ENCODE measurements around the gene ATAD5. TPM values are rescaled to one million over a fixed set of nuclear protein-coding genes. Genes with fewer than 3 reads are reported as not detected.

The ATAD5 gene
- total and polyA plus RNA-seq, 5 experiments from 2014 or later, result 0.95 to 5.9 (median 1.5) TPM

- H3K27ac Mint-ChIP-seq, result peak overlapping the region; percentile 88 to 98 (median 95)
- H3K4me1 Mint-ChIP-seq, result peaks cover 15 to 48% (median 37%) of the 10 kb centered on the region in 4 donors
- DNase-seq (peak in 4 of 10 donors; percentile 22 to 64 (median 24)), ATAC-seq (peak in 1 of 2 donors; percentile 7)
- no peaks in the 10 kb centered on the region for H3K27me3 Mint-ChIP-seq
- POLR2A ChIA-PET, result interaction anchor here (0.6 to 11.3 kb wide), 10 partner anchors 17 to 500 kb away, joined by 3 to 413 read pairs (median 4); partner anchors contain the start of gene GOSR1
- H3K36me3 Mint-ChIP-seq, result peaks cover 7 to 13% (median 13%) of the 10 kb centered on the region in 3 donors
- H3K9me3 Mint-ChIP-seq, result no peaks in the 10 kb centered on the region
- peak overlapping the region; percentile 86 to 100 (median 98) for H3K4me3 Mint-ChIP-seq
Measured at GRCh38 chr17:30824002-30824355, 7.8 kb upstream of the ATAD5 start.

GRCh38 chr17:30824356-30825145, 7.2 kb upstream of the ATAD5 start, which contains the start of gene CRLF3:
Gene CRLF3 (minus strand): TSS chr17:30824692. CDS start chr17:30824651, 41 bp downstream.
- Mint-ChIP-seq H3K27me3 (no peaks in the 10 kb centered on the region), H3K4me1 (peaks cover 15 to 42% (median 31%) of the 10 kb centered on the region in 4 donors), H3K9me3 (no peaks in the 10 kb centered on the region), H3K27ac (peak within 1 kb of the TSS; percentile 88 to 98 (median 95)), H3K4me3 (peak within 1 kb of the TSS; percentile 86 to 100 (median 98)), H3K36me3 (peaks cover 2 to 13% (median 11%) of the 10 kb centered on the region in 3 donors)
- peak; percentile 89 to 95 for ATAC-seq
- POLR2A ChIA-PET, result interaction anchor here (0.6 to 11.3 kb wide), 10 partner anchors 18 to 501 kb away, joined by 3 to 413 read pairs (median 4); partner anchors contain the start of gene GOSR1
- peak; percentile 86 to 94 (median 89) for DNase-seq

GRCh38 chr17:30827082-30827481, 4.7 kb upstream of the ATAD5 start:
- ATAC-seq, result no peak
- Mint-ChIP-seq H3K27ac (peak overlapping the region in 4 of 10 donors; percentile 17 to 79 (median 44)), H3K9me3 (no peaks in the 10 kb centered on the region), H3K27me3 (no peaks in the 10 kb centered on the region), H3K36me3 (peaks cover 0 to 9% (median 2%) of the 10 kb centered on the region in 3 donors), H3K4me1 (peaks cover 13 to 32% (median 26%) of the 10 kb centered on the region in 4 donors), H3K4me3 (peak overlapping the region in 1 of 10 donors; percentile 52)
- POLR2A ChIA-PET, result interaction anchor here (11.3 kb wide), 1 partner anchor 20 kb away, joined by 413 read pairs; no protein-coding TSS in a partner anchor
- no peak for DNase-seq

- no peak for ATAC-seq
- Mint-ChIP-seq H3K9me3 (no peaks in the 10 kb centered on the region), H3K27me3 (no peaks in the 10 kb centered on the region), H3K4me3 (peak overlapping the region in 5 of 10 donors; percentile 6 to 59 (median 45)), H3K36me3 (peaks cover 0 to under 1% (median 0%) of the 10 kb centered on the region in 3 donors), H3K27ac (peak overlapping the region in 2 of 10 donors; percentile 40 to 67), H3K4me1 (peaks cover 13 to 36% (median 33%) of the 10 kb centered on the region in 4 donors)
- POLR2A ChIA-PET, result no interaction called here
- no peak for DNase-seq
Measured at GRCh38 chr17:30829022-30829421, 2.7 kb upstream of the ATAD5 start.

GRCh38 chr17:30831257-30831656, 509 bp upstream of the ATAD5 start:
- POLR2A ChIA-PET, result interaction anchor here (0.9 to 2.7 kb wide), 5 partner anchors 8 to 40 kb away, joined by 3 to 12 read pairs (median 5); no protein-coding TSS in a partner anchor
- peak; percentile 35 to 49 for ATAC-seq

GRCh38 chr17:30832438-30833124, 815 bp downstream of the ATAD5 start:
- no peaks in the 10 kb centered on the region for H3K27me3 Mint-ChIP-seq
- H3K36me3 Mint-ChIP-seq, result peaks cover 0 to 12% (median 3%) of the 10 kb centered on the region in 3 donors
- peak overlapping the region in 9 of 10 donors; percentile 58 to 95 (median 90) for H3K27ac Mint-ChIP-seq
- DNase-seq (no peak), ATAC-seq (no peak)
- peaks cover 12 to 26% (median 26%) of the 10 kb centered on the region in 4 donors for H3K4me1 Mint-ChIP-seq
- H3K4me3 Mint-ChIP-seq, result peak overlapping the region; percentile 92 to 99 (median 98)
- no peaks in the 10 kb centered on the region for H3K9me3 Mint-ChIP-seq
- POLR2A ChIA-PET, result interaction anchor here (0.8 to 2.7 kb wide), 6 partner anchors 10 to 41 kb away, joined by 3 to 12 read pairs (median 4); no protein-coding TSS in a partner anchor

More at GRCh38 chr17:30831257-30831656, 509 bp upstream of the ATAD5 start:
- DNase-seq, result no peak
- Mint-ChIP-seq H3K27ac (peak overlapping the region; percentile 81 to 95 (median 92)), H3K27me3 (no peaks in the 10 kb centered on the region), H3K4me1 (peaks cover 12 to 28% (median 26%) of the 10 kb centered on the region in 4 donors), H3K36me3 (peaks cover 0 to 3% (median 3%) of the 10 kb centered on the region in 3 donors), H3K9me3 (no peaks in the 10 kb centered on the region), H3K4me3 (peak overlapping the region; percentile 92 to 99 (median 98))

- ATAC-seq (no peak), DNase-seq (no peak)
- Mint-ChIP-seq H3K27me3 (no peaks in the 10 kb centered on the region), H3K9me3 (no peaks in the 10 kb centered on the region), H3K4me3 (no peak overlapping the region), H3K36me3 (peaks cover 0 to 33% (median 8%) of the 10 kb centered on the region in 3 donors), H3K4me1 (peaks cover 0 to 2% (median 0%) of the 10 kb centered on the region in 4 donors), H3K27ac (no peak overlapping the region)
- POLR2A ChIA-PET, result no interaction called here
Measured at GRCh38 chr17:30838202-30838807, 6.5 kb downstream of the ATAD5 start.

- DNase-seq (no peak), ATAC-seq (no peak)
- Mint-ChIP-seq H3K9me3 (no peaks in the 10 kb centered on the region), H3K4me1 (peaks cover 0 to 2% (median 0%) of the 10 kb centered on the region in 4 donors), H3K4me3 (peak overlapping the region in 1 of 10 donors; percentile 69), H3K36me3 (peaks cover 0 to 35% (median 6%) of the 10 kb centered on the region in 3 donors), H3K27me3 (no peaks in the 10 kb centered on the region), H3K27ac (peak overlapping the region in 3 of 10 donors; percentile 21 to 51 (median 41))
- POLR2A ChIA-PET, result interaction anchor here (0.7 kb wide), 1 partner anchor 462 kb away, joined by 3 read pairs; the partner anchor contains the start of gene CPD
Measured at GRCh38 chr17:30840771-30841170, 9.0 kb downstream of the ATAD5 start.

GRCh38 chr17:30848021-30848420, 16.3 kb downstream of the ATAD5 start:
- no peak for ATAC-seq
- POLR2A ChIA-PET, result interaction anchor here (0.6 kb wide), 1 partner anchor 12 kb away, joined by 3 read pairs; no protein-coding TSS in a partner anchor
- Mint-ChIP-seq H3K27me3 (no peaks in the 10 kb centered on the region), H3K4me3 (no peak overlapping the region), H3K9me3 (no peaks in the 10 kb centered on the region), H3K36me3 (peaks cover 0 to 18% (median 0%) of the 10 kb centered on the region in 3 donors), H3K27ac (no peak overlapping the region), H3K4me1 (no peaks in the 10 kb centered on the region)
- no peak for DNase-seq

- Mint-ChIP-seq H3K36me3 (peaks cover 0 to 24% (median 2%) of the 10 kb centered on the region in 3 donors), H3K27me3 (no peaks in the 10 kb centered on the region), H3K9me3 (no peaks in the 10 kb centered on the region), H3K27ac (no peak overlapping the region), H3K4me3 (no peak overlapping the region), H3K4me1 (no peaks in the 10 kb centered on the region)
- POLR2A ChIA-PET, result no interaction called here
- DNase-seq, result no peak
- ATAC-seq, result no peak
Measured at GRCh38 chr17:30854146-30854545, 22.4 kb downstream of the ATAD5 start.

- H3K4me3 Mint-ChIP-seq, result no peak overlapping the region
- H3K36me3 Mint-ChIP-seq, result peaks cover 0 to 30% (median 4%) of the 10 kb centered on the region in 3 donors
- no peaks in the 10 kb centered on the region for H3K27me3 Mint-ChIP-seq
- H3K27ac Mint-ChIP-seq, result peak overlapping the region in 2 of 10 donors; percentile 25 to 34
- no peaks in the 10 kb centered on the region for H3K9me3 Mint-ChIP-seq
- POLR2A ChIA-PET, result no interaction called here
- H3K4me1 Mint-ChIP-seq, result peaks cover 0 to 2% (median 0%) of the 10 kb centered on the region in 4 donors
- no peak for ATAC-seq
- no peak for DNase-seq
Measured at GRCh38 chr17:30858556-30859250, 26.9 kb downstream of the ATAD5 start.

Measured in naive thymus-derived CD8-positive, alpha-beta T cell (primary cell).